Thyroid gland (tissue), 4 donors: Measurements from ENCODE around the gene CCT8.

ENCODE experiments used
- CTCF ChIP-seq, 6 experiments: fragments of 200-600 bp in 3 of 6; fragments of 450-650 bp in 3 of 6; sonication (generic) in 3 of 6; IDR thresholded peaks; one replicate each; pipeline ENCODE4 v1.5.1; 2016 to 2019; ENCODE audit warnings: antibody characterized with exemption in 6 of 6, mild to moderate bottlenecking in 2 of 6, inconsistent platforms in 1 of 6, moderate library complexity in 1 of 6
- POLR2A ChIP-seq, 2 donors: fragments of 450-650 bp; IDR thresholded peaks; one replicate each; pipeline ENCODE4 v1.6.1; 2017; ENCODE audit warnings: antibody characterized with exemption in 2 of 2, mild to moderate bottlenecking in 2 of 2, moderate library complexity in 1 of 2

DNA sequence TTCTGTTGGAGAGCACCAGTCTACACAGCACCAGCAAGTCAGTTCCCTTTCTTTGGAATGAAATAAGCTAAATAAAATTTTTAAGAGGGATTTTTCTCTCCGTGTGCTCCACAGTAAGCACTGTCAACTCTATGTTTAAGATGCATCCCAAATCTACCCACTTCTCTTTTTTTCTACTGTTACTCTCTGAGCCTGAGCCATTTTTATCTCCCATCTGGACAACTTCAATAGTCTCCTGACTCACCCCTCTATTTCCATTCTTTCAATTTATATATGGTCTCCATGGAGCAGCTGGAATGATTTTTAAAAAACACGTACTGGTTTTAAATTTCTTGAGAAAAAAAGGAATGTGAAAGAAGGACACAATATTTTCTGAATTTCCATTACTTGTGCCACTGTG lies 24.7 kb upstream of the CCT8 start:
- TF ChIP-seq POLR2A (IDR thresholded peaks at IDR 0.05) (no peak), CTCF (IDR thresholded peaks at IDR 0.05) (no peak)
